Activated CD8-positive, alpha-beta memory T cell treated with anti-CD3 and anti-CD28 coated beads for 48 hours (primary cell): ENCODE data around the gene TTLL11.

Experiments used
- DNase-seq, 3 experiments: peaks; one replicate each; pipeline ENCODE4 v3.0.0-alpha.2; 2020; ENCODE audit warnings: low read depth in 2 of 3, low spot score in 2 of 3

Gene TTLL11, protein sequence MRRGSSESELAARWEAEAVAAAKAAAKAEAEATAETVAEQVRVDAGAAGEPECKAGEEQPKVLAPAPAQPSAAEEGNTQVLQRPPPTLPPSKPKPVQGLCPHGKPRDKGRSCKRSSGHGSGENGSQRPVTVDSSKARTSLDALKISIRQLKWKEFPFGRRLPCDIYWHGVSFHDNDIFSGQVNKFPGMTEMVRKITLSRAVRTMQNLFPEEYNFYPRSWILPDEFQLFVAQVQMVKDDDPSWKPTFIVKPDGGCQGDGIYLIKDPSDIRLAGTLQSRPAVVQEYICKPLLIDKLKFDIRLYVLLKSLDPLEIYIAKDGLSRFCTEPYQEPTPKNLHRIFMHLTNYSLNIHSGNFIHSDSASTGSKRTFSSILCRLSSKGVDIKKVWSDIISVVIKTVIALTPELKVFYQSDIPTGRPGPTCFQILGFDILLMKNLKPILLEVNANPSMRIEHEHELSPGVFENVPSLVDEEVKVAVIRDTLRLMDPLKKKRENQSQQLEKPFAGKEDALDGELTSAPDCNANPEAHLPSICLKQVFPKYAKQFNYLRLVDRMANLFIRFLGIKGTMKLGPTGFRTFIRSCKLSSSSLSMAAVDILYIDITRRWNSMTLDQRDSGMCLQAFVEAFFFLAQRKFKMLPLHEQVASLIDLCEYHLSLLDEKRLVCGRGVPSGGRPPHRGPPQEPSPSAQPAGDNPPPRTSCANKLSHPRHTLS

DNA sequence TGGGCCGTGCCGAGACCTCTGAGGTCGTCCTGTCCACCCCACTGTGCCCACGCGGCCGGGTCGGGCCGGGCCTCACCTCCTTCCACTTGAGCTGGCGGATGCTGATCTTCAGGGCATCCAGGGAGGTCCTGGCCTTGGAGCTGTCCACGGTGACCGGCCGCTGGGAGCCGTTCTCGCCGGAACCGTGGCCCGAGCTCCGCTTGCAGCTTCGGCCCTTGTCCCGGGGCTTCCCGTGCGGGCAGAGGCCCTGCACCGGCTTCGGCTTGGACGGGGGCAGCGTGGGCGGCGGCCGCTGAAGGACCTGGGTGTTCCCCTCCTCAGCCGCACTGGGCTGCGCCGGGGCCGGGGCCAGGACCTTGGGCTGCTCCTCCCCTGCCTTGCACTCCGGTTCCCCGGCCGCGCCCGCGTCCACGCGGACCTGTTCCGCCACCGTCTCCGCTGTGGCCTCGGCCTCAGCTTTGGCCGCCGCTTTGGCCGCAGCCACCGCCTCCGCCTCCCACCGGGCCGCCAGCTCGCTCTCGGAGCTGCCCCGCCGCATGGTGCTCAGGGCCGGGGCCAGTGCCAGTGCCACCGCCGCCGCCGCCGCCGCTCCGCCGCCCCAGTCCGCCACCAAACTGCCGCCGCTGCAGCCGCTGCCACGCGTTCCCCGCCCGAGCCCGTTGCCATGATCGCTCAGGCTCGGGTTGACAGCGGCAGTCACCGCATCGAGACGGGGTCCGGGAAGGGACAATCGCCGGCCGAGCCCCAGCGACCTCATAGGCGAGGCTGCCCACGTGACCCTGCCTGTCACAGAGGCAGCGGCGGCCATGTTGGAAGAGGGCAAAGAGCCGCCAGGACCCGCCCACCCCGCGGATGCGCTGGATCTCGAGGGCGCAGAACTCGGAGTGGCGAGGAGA, at the start of gene TTLL11:
Gene TTLL11, minus strand, starts transcription at position 698 of the 896 bp plus-strand sequence. Its CDS starts 160 bp downstream, at position 538.
- DNase-seq, result peak; percentile 82 to 92 (median 82)

DNA sequence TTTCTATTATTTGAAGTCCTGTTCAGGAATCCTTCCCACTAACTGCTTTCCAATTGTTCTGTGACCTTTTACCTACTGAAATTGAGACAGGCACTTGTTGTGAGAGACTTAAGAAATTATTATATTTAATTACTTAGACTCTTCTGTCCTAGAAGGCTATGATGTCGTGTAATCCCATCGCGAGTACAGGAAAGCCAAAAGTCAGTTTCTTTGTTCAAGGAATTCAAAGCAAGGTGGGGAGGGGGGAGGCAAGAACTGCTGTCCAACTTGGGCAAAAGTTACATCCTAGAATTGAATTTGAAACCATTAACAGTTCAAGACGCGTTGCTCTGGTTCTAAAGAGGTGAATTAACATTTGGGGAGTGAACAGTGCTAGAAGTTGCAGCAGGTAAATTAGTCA, 48.6 kb upstream of the TTLL11 start:
- no peak for DNase-seq

DNA sequence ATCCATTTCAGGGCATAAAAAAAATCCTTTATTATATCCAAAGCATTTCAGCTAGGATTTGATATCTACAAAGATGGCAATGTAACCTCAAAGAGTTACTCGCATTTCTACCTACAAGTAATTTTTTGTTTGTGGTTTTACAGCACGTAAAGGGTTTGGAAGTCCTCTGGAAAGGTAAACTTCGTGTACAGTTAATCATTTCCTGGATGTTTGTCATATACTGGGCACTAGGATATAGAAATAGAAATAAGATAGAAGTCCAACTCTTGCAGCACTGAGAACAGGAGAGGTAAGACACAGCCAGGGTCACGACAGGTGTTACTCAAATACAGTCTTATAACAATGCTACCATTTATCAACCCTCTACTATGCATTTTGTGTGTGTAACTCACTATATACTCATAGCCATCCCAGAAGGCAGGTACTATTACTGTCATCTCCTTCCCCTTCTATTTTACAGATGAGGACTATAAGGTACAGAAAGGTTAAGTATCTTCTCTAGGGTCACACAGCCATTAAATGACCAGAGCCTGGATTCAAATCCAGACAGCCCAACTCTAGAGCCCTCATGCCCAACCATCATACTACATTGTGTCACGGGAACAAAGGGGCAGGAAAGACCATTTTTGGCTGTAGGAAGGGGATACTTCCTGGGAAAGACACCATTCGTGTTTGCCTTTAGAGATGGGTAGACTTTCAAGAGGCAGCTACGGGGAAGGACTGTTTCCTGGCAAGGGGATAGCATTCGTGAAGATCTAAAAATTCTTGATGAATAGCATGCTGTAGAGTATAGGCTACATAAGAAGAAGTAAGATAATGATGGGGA, 47.5 kb upstream of the TTLL11 start:
- no peak for DNase-seq

DNA sequence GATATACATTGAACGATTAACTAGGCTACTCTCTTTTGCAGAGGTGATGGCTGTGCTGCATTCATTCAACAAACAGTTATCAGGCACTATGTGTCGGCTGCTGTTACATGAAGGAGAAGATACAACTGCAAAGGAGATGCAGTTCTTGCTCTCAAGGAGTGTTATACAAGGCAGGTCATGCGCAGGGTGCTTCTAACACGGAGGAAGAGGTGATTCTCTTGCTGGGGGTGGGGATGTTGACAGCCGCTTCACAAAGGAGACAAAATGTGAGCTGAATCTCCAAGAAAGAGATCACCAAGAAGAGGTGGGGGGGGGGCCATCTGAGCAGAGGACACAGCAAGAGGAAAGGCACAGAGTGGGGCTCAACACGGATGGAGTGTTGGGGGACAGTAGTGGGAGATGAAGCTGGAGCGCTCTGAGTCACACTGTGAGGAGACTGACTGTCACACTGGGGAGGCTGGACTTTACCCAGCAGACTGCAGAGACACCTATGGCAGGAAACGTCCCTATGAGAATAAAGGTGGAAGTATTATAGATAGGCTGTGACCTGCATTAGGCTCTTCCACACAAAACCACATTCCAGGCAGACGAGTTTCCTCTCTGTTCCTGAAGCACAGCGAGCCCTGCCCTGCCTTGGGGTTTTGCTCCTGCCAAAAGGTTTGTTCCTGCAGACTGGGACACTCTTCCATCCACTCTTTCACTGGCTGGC, 45.6 kb upstream of the TTLL11 start:
- DNase-seq, result no peak

DNA sequence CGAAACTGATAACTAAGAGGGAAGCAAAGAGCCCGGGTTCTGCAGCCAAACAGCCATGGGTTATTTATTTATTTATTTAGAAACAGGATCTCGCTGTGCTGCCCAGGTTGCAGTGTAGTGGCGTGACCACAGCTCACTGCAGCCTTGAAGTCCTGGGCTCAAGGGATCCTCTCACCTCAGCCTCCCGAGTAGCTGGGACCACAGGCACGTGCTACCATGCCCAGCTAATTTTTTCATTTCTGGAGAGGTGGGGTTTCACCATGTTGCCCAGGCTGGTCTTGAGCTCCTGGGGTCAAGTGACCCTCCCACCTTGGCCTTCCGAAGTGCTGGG, 42.4 kb upstream of the TTLL11 start:
- no peak for DNase-seq

DNA sequence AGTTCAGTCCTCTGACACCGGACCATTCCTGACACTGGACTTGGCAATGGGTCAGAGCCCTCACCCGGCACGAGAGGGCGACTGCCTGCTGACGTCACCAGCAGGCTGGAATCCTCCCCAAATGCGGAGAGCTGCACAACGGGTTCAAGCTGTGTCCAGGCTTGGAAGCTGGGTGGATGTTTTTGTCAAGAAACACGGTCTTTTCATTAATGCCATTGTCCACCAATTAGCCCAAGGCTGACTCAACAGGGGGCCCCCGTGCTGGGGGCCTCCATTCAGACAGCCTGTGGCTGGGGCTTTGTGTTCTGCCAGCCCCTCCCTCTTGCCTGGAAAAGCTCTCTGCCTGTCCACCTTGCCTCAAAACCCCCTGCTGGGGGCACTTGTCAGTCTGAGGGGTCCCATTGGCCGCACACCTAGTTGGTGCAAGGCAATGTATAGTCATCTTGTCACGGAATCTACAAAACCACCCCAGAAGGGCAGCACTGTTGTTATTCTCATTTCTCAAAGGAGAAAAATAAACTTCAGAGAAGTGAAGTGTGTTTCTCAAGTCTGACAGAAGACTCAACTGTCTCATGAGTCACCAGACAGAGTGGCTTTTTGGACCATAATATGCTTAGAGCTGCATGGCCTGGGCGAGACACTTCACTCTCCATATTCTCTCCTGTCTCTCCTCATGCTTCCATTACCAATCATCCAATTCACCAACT, 41.9 kb upstream of the TTLL11 start:
- no peak for DNase-seq

DNA sequence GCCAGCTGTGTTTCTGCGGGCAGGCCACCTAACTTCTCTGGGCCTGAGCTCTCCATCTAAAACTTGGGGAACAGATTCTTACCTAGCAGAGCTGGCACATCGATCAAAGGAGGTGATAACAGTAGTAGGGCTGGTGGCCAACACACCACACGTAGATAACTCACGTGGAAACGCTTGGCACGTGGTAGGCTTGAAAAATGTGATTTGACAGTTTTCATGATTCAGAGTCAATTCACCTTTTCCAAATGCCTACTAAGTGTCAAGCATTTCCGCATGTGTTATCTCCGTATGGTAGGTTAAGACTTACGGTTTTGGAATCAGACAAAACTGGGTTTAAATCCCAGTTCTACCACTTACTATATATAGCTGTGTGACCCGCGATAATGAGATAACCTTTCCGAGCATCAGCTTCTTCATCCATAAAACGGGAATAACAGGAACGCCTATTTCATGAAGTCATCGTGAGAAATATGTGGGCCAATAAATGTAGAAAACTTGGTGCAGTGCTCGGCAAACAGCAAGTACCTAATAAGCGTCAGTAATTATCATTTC, 41.0 kb upstream of the TTLL11 start:
- DNase-seq, result no peak

DNA sequence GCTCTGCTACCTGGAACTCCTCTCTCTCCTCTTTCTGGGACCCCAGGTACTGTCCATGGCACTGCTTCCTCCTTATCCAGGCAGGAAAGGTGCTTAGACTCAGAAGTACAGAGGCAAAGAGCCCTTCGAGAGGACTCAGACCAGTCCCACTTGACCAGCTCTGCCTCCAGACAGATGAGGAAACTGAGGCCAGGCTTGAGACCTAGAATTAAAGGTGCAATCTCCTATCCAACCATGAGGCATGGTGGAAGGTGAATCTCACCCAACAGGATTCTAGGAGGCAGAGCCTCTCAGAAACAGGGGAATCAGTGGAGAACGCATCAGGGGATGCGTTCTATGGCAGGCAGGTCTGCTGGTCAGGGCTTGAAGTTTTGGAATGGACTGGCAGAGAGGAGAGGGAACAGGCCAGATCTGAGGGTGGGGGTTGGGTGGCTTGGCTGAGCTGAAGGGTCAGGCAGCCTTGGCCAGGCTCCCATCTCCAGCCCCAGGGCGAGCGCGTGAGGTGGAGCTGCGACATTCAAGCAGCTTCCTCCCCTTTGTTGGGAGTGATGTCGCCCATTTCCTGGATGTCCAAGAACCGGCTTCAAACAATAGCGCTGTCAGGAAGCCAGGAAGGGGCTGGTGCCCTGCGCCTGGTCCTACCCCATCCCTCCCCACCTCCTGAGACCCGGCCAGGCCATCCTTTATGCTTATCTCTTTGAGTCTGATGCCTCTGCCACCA, 40.3 kb upstream of the TTLL11 start:
- DNase-seq, result no peak

DNA sequence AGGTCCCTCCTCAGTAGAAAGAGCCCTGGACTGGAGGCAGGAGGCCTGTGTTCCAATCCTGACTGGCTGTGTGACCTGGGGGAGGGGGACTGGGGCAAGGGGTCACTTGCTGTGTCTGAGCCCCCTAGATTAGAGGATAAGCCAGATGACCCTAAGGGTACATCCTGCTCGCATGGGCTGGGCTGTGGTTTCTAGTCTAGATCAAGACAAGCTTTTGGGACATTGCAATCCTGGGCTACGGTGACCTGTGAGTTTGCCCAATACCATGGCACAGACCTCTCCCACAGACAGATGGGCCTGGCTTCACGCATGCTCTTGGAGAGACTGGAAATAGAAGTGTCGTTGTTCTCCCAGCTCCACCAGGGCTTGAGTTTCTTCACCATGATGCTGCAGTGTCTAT, 39.4 kb upstream of the TTLL11 start:
- no peak for DNase-seq

DNA sequence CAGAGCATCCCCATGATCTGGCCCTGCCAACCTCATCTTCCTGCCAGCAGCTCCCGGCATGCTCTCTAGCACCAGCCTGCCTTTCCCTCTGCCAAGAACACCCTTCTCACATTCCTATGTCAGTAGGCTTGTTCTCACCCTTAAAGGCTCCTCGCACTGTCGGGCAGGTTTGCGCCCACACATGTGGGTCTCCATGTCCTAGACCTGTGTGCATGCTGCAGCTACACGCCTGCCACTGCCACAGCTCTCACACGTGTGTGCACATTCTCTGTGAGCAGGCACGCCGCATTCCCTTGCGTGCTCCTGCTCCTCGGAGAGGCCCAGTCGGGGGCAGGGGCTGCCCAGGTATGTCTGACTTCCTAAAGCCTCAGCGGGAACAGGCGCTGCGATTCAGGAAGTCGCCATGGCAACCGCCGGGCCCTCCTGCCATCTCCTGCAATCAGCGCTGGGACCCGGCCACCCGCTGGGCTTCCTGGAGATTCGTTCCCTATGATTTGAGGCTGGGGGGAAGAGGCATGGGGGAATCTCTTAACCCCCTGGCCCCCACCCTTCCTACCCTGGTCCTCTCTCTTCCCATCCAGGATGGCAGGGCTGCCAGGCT, 38.4 kb upstream of the TTLL11 start:
- no peak for DNase-seq

DNA sequence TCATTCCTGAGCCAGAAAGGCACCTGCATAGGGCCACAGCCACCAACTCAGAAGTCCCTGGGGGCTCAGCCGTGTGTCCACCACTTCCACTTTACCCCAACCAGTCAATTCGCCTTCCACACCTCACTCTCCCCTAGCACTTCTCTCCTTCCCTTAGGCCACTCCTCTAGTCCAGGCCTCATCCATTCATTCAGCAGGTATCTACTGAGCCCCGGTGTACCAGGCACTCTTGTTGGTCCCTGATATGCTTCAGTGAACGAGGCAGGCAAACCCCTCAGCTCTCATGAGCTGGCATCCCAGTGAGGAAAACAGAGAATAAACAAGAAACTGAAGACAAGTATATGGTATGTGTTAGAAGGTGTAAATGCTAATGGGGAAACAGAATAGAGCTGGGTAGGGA, 37.7 kb upstream of the TTLL11 start:
- no peak for DNase-seq

DNA sequence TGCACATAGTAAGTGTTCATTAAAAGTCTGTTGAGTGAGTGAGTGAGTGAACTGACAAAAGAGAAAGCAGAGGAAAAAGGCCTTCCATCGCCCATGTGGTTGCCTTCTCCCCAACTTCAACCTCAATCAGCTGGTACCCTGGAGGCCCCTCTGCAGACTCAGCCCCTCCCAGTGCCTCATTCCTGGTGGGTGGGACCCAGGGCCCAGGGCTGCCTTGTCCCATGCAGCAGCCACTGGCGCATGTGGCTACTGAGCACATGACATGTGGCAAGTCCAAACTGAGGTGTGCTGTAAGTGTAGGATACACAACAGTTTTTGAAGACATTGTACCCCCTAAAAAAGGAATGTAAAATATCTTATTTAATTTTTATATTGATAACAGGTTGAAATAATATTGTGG, 36.9 kb upstream of the TTLL11 start:
- no peak for DNase-seq

DNA sequence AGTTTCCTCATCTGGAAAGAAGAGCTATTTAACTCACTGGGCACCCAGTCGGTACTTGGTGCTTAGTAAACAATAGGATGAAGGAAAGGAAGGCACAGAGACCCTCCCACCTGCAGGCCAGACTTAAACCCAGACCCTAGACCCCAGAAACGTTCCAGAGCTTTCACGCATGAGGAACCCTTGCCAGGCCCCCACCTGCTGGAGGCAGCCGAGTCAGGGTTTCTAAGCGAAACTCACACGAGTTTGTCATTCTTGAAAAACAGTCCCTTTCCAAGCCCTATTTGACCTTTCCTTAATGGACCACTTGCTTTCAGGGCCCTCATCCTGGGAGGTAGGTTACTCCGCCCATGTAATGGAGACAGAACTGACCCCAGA, 35.8 kb upstream of the TTLL11 start:
- DNase-seq, result no peak

DNA sequence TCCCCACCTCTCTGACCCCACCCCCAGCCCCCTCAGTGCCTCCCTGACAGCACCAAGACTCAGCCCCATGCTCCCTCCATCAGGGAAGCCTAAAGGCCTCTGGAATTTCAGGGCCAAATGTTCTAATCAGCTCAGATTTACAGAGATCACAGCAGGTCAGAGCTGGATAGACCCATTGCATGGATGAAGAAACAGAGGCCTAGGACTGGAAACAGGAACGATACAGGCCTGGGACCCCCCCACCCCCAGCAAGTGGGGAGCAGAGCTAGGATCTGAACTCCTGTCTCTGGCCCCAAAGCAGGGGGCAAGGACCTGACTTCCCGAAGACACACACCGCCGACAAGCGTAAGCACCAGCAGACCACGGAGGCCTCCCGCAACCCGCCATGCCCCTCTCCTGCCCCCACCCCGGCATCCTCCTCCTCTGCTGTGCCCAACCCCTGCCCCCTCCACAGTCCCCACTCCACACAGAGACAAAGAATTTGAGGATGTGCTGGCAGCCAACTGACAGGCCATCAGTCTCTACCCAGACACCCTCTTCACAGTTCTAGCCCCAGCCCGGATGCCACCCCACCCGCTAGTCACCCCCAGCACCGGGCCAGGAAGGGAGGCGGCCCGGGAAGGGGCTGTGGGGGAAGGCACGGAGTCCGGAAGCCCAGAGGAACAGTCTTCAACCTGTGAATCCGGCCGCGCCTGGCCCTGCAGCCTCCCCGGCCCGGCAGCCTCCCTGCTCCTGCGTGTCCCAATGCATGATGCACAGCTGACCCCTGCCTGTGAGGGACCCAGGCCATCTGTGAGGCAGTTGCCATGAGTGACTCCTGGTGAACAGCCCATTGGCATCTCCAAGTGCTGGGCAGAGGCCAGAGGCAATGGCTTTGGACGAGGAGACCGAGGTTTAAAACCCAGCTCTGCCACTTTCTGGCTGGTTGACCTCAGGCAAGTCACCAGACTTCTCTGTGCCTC, 35.2 kb upstream of the TTLL11 start:
- no peak for DNase-seq

DNA sequence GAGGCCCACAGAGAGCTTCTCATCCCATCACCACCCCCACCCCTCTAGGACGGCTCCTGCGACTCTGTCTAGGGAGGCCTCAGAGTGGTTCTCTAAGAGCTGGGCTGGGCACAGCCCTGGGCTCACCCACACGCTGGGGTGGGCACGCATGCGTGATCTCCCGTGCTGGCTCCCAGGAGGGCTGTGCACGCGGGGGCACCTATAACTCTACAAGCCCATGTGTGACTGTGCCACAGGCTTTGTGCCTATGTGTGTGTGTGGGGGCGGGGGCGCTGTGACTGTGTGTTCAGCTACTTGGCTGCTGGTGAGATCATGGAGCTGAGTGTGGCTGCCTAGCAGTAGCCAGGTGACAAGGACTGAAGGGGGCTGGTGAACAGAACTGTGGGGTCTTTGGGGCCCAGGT, 34.3 kb upstream of the TTLL11 start:
- no peak for DNase-seq

DNA sequence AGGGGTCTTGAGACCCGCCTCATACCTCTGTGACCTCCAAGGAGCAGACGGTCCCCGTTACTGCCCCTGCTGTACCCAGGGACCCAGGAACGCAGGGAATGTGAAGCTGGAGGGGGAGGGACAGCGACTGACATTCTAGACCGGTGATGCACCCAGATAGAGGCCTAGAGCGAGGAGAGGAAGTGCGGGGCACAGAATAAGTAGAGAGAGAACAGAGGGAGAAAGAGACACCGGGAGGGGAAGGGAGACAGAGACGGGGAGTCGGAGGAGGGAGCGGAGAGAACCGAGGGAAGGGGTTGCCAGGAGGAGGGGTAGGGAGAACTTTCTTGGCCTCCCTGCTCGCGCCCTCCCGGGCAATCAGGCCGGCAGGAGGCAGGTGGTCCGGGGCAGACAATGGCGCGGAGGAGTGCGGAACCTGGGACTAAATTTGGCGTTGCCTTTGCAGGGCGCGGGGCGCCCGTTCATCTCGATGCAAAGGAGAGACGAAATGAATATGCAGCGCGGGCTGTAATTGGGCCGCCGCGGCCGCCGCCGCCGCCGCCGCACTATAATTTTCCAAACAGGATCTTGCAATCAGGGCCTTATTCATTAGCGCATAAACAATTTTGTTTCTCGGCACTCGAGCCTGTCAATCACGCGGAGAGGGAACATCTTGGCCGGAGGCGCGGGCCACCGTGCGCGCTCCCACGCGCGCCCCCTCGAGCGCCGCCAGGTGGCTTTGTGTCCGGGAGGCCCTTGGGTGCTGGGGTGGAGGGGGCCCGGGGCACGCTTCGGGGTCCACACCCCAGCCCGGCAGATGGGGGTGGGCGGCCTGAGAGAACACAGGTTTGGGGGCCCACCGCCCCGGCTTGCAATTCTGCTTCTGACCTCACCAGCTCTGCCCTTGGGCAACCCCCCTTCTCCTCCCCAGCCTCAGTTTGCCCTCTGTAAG, 33.5 kb upstream of the TTLL11 start:
- DNase-seq, result no peak
